K562 (cell line): ENCODE results near the gene PGD. TPM values are rescaled to one million over a fixed set of nuclear protein-coding genes. Genes with fewer than 3 reads are reported as not detected.

ENCODE experiments used
- ELK1 ChIP-seq: sonication (generic); formaldehyde crosslinking; IDR thresholded peaks from 2 replicates; pipeline ENCODE4 v1.8.1; 2022; ENCODE audit warnings: missing genetic modification reagents
- JUN ChIP-seq, 2 experiments: sonication (generic) in 1 of 2; formaldehyde crosslinking in 1 of 2; IDR thresholded peaks; 2 replicates each; pipeline versions ENCODE4 v1.6.1 to v1.8.0; 2012 to 2022; ENCODE audit warnings: borderline replicate concordance in 2 of 2, mild to moderate bottlenecking in 2 of 2, improper control_type of control experiment in 1 of 2, low read depth in 1 of 2, low read length in 1 of 2, missing genetic modification reagents in 1 of 2
- MEF2D ChIP-seq: conservative IDR thresholded peaks from 2 replicates; pipeline ENCODE4 v1.6.1; 2016; ENCODE audit warnings: low read depth, missing genetic modification characterization, missing compliant biosample characterization
- NCOA1 ChIP-seq: fragments of 450-650 bp; IDR thresholded peaks from 2 replicates; pipeline ENCODE4 v1.6.1; 2016; ENCODE audit warnings: low read depth
- NELFE ChIP-seq: IDR thresholded peaks from 2 replicates; pipeline ENCODE4 v1.6.1; 2011; ENCODE audit warnings: mild to moderate bottlenecking; ENCODE audit not compliant: insufficient read depth, insufficient read length
- NR2C1 ChIP-seq, 2 experiments: fragments of 450-650 bp; IDR thresholded peaks; 2 replicates each; pipeline ENCODE4 v1.6.1; 2017; ENCODE audit warnings: mild to moderate bottlenecking in 2 of 2, antibody characterized with exemption in 1 of 2, inconsistent platforms in 1 of 2, missing compliant biosample characterization in 1 of 2, missing genetic modification characterization in 1 of 2
- PHF8 ChIP-seq: fragments of 200-600 bp; sonication (generic); IDR thresholded peaks from 2 replicates; pipeline ENCODE4 v1.6.1; 2012; ENCODE audit warnings: mixed run types, mild to moderate bottlenecking, inconsistent platforms, low read length, moderate library complexity, borderline replicate concordance
- SMC3 ChIP-seq: conservative IDR thresholded peaks from 2 replicates; pipeline ENCODE4 v1.6.1; 2011; ENCODE audit warnings: low read depth, low read length, improper control_type of control experiment; ENCODE audit not compliant: insufficient read depth
- SP1 ChIP-seq: sonication (generic); formaldehyde crosslinking; IDR thresholded peaks from 2 replicates; pipeline ENCODE4 v1.8.1; 2022; ENCODE audit warnings: mild to moderate bottlenecking, missing genetic modification reagents
- SREBF1 ChIP-seq: fragments of 150-350 bp; IDR thresholded peaks from 2 replicates; pipeline ENCODE4 v1.6.1; 2014; ENCODE audit warnings: antibody characterized with exemption, low read depth, low read length, borderline replicate concordance
- TCF3 ChIP-seq: sonication (generic); formaldehyde crosslinking; IDR thresholded peaks from 2 replicates; pipeline ENCODE4 v1.4.0; 2020; ENCODE audit warnings: mild to moderate bottlenecking, missing genetic modification reagents
- YBX1 ChIP-seq: fragments of 450-650 bp; IDR thresholded peaks from 2 replicates; pipeline ENCODE4 v1.7.1; 2016; ENCODE audit warnings: mild to moderate bottlenecking
- ZBTB8A ChIP-seq: fragments of 450-650 bp; IDR thresholded peaks from 2 replicates; pipeline ENCODE4 v1.6.1; 2018; ENCODE audit warnings: mild to moderate bottlenecking, moderate library complexity; ENCODE audit not compliant: partially characterized antibody
- ZSCAN29 ChIP-seq: fragments of 450-650 bp; IDR thresholded peaks from 2 replicates; pipeline ENCODE4 v1.6.1; 2017
- polyA plus RNA-seq, 8 experiments: library from polyadenylated mRNA; depleted of rRNA in 4 of 8; stranded (reverse) in 5 of 8; unstranded in 3 of 8; fragments of >200 nt; fragmentation: Nextera tagmentation in 2 of 8; fragmentation: Illumina TruSeq in 1 of 8; extraction: Ambion mirVana in 2 of 8; extraction: Trizol in 1 of 8; gene quantifications; 2 replicates each; pipeline versions ENCODE4 v1.2.1 to v1.2.3, GENCODE V29; 2011 to 2014; ENCODE audit warnings: inconsistent platforms in 1 of 8, missing spikeins in 1 of 8
- total RNA-seq, 7 experiments: library from RNA; depleted of rRNA in 6 of 7; stranded (reverse); fragments of >200 nt in 6 of 7; fragmentation: Illumina TruSeq in 2 of 7; extraction: Trizol in 2 of 7; gene quantifications; 2 replicates each; pipeline versions ENCODE4 v1.2.1 to v1.2.3, GENCODE V29; 2011 to 2021; ENCODE audit warnings: low replicate concordance in 1 of 7
- TF ChIP-seq, protein P1 (sequence below): sonication (generic); formaldehyde crosslinking; IDR thresholded peaks from 2 replicates; pipeline ENCODE4 v1.8.0; 2023; ENCODE audit warnings: missing genetic modification reagents, mild to moderate bottlenecking, borderline replicate concordance
- TF ChIP-seq, protein P2 (sequence below): IDR thresholded peaks from 2 replicates; pipeline ENCODE4 v1.6.1; 2012; ENCODE audit warnings: low read depth, low read length, improper control_type of control experiment, borderline replicate concordance
- TF ChIP-seq, protein P3 (sequence below), 2 experiments: fragments of 450-650 bp; IDR thresholded peaks; 2 replicates each; pipeline ENCODE4 v1.6.1; 2016

Gene PGD
- total and polyA plus RNA-seq, 9 of the 15 experiments (the other 6 are each of a cell fraction or from before 2014, with no cell fraction given) = 177 to 542 (median 270) TPM

DNA sequence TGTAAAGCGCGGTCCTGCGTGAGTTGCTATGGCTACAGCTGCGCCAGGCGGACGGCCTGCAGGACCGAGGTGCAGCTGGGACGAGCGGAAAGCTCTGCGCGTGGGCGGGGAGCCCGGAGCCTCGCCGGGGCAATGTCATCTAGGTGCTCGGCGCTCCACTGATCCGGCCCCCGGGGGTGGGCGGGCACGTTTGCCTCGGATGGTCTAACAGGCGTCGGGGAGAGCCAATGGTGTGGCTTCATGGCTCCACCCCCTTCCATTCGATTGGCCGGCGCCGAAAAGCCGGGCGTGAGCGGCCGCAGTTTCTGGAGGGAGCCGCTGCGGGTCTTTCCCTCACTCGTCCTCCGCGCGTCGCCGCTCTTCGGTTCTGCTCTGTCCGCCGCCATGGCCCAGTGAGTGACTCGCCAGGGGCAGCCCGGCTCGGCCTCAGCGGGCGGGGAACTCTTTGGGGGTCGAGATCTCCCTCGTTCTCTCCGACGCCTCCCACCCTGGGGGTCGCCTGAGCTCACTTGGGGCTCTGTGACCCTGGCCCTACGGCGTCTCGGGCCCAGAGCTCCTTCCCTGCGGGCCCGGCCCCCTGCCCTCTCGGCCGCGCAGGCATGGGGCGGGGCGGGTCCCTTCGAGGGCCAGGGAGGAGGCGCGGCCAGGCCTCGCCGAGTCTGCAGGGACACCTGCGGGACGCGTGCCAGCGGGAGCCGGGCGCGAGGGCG lies at the start of gene PGD (continued):
- TF ChIP-seq, protein P1, sequence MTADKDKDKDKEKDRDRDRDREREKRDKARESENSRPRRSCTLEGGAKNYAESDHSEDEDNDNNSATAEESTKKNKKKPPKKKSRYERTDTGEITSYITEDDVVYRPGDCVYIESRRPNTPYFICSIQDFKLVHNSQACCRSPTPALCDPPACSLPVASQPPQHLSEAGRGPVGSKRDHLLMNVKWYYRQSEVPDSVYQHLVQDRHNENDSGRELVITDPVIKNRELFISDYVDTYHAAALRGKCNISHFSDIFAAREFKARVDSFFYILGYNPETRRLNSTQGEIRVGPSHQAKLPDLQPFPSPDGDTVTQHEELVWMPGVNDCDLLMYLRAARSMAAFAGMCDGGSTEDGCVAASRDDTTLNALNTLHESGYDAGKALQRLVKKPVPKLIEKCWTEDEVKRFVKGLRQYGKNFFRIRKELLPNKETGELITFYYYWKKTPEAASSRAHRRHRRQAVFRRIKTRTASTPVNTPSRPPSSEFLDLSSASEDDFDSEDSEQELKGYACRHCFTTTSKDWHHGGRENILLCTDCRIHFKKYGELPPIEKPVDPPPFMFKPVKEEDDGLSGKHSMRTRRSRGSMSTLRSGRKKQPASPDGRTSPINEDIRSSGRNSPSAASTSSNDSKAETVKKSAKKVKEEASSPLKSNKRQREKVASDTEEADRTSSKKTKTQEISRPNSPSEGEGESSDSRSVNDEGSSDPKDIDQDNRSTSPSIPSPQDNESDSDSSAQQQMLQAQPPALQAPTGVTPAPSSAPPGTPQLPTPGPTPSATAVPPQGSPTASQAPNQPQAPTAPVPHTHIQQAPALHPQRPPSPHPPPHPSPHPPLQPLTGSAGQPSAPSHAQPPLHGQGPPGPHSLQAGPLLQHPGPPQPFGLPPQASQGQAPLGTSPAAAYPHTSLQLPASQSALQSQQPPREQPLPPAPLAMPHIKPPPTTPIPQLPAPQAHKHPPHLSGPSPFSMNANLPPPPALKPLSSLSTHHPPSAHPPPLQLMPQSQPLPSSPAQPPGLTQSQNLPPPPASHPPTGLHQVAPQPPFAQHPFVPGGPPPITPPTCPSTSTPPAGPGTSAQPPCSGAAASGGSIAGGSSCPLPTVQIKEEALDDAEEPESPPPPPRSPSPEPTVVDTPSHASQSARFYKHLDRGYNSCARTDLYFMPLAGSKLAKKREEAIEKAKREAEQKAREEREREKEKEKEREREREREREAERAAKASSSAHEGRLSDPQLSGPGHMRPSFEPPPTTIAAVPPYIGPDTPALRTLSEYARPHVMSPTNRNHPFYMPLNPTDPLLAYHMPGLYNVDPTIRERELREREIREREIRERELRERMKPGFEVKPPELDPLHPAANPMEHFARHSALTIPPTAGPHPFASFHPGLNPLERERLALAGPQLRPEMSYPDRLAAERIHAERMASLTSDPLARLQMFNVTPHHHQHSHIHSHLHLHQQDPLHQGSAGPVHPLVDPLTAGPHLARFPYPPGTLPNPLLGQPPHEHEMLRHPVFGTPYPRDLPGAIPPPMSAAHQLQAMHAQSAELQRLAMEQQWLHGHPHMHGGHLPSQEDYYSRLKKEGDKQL = no peak
- TF ChIP-seq SMC3 = no peak; the same call in 1 of the 2 replicates
- peak; percentile 38; the same call in 1 of the 2 replicates for TF ChIP-seq NCOA1
- peak; percentile 92 for TF ChIP-seq PHF8
- TF ChIP-seq MEF2D = no peak
- no peak for TF ChIP-seq YBX1
- no peak for TF ChIP-seq ZBTB8A
- no peak for TF ChIP-seq ZSCAN29
- no peak for TF ChIP-seq NELFE
- TF ChIP-seq TCF3 (CRISPR knock-in tag) = no peak; the same call in 1 of the 2 replicates
- no peak for TF ChIP-seq NR2C1 (IDR thresholded peaks at IDR 0.05)
- no peak for TF ChIP-seq NR2C1 (tag; IDR thresholded peaks at IDR 0.05)
- no peak for TF ChIP-seq ELK1 (CRISPR knock-in tag)
- TF ChIP-seq SREBF1 = peak; percentile 86
- TF ChIP-seq, protein P2, sequence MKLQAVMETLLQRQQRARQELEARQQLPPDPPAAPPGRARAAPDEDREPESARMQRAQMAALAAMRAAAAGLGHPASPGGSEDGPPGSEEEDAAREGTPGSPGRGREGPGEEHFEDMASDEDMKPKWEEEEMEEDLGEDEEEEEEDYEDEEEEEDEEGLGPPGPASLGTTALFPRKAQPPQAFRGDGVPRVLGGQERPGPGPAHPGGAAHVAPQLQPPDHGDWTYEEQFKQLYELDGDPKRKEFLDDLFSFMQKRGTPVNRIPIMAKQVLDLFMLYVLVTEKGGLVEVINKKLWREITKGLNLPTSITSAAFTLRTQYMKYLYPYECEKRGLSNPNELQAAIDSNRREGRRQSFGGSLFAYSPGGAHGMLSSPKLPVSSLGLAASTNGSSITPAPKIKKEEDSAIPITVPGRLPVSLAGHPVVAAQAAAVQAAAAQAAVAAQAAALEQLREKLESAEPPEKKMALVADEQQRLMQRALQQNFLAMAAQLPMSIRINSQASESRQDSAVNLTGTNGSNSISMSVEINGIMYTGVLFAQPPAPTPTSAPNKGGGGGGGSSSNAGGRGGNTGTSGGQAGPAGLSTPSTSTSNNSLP = no peak; the same call in 1 of the 2 replicates
- peak; percentile 74; the same call in 1 of the 2 replicates for TF ChIP-seq JUN (IDR thresholded peaks at IDR 0.05; ENCODE audit: borderline replicate concordance, low read depth, low read length)
- peak; percentile 86; the same call in 1 of the 2 replicates for TF ChIP-seq JUN (CRISPR knock-in tag; IDR thresholded peaks at IDR 0.05; ENCODE audit: borderline replicate concordance)
- peak; percentile 100 for TF ChIP-seq SP1 (CRISPR knock-in tag)
- TF ChIP-seq, protein P3, sequence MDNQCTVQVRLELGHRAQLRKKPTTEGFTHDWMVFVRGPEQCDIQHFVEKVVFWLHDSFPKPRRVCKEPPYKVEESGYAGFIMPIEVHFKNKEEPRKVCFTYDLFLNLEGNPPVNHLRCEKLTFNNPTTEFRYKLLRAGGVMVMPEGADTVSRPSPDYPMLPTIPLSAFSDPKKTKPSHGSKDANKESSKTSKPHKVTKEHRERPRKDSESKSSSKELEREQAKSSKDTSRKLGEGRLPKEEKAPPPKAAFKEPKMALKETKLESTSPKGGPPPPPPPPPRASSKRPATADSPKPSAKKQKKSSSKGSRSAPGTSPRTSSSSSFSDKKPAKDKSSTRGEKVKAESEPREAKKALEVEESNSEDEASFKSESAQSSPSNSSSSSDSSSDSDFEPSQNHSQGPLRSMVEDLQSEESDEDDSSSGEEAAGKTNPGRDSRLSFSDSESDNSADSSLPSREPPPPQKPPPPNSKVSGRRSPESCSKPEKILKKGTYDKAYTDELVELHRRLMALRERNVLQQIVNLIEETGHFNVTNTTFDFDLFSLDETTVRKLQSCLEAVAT (IDR thresholded peaks at IDR 0.05) = peak; percentile 92 to 100
